GM19372 (cell line): Measurements from ENCODE around the gene BEAN1.

ENCODE experiments used
- ATAC-seq: cut with Tn5 transposase; IDR thresholded peaks from one replicate; pipeline ENCODE4 v1.9.1; 2021; ENCODE audit warnings: mild to moderate bottlenecking, low read depth, moderate library complexity; ENCODE audit not compliant: unreplicated experiment

The BEAN1 gene

GRCh38 chr16:66391726-66392670 lies 35.1 kb upstream of the BEAN1 start:
- no peak for ATAC-seq

- no peak for ATAC-seq
These were observed 31.1 kb upstream of the BEAN1 start for GRCh38 chr16:66395806-66396555.

GRCh38 chr16:66397736-66398433 lies 29.2 kb upstream of the BEAN1 start:
- no peak for ATAC-seq

GRCh38 chr16:66399031-66399430 lies 28.1 kb upstream of the BEAN1 start:
- ATAC-seq: no peak

- ATAC-seq: no peak
These were observed 27.2 kb upstream of the BEAN1 start for GRCh38 chr16:66399930-66400329.

- ATAC-seq: no peak
These were observed 26.4 kb upstream of the BEAN1 start for GRCh38 chr16:66400503-66401380.

- no peak for ATAC-seq
These were observed 25.5 kb upstream of the BEAN1 start for GRCh38 chr16:66401610-66402009.

- ATAC-seq: no peak
These were observed 24.9 kb upstream of the BEAN1 start for GRCh38 chr16:66402166-66402565.

GRCh38 chr16:66402591-66403230 lies 24.4 kb upstream of the BEAN1 start:
- ATAC-seq: no peak

- no peak for ATAC-seq
These were observed 23.5 kb upstream of the BEAN1 start for GRCh38 chr16:66403531-66404145.

- no peak for ATAC-seq
These were observed 21.9 kb upstream of the BEAN1 start for GRCh38 chr16:66405057-66405783.

- no peak for ATAC-seq
These were observed 20.4 kb upstream of the BEAN1 start for GRCh38 chr16:66406534-66407221.

- no peak for ATAC-seq
These were observed 18.7 kb upstream of the BEAN1 start for GRCh38 chr16:66408163-66409048.

GRCh38 chr16:66409156-66409555 lies 17.9 kb upstream of the BEAN1 start:
- ATAC-seq: no peak

GRCh38 chr16:66412182-66412581 lies 14.9 kb upstream of the BEAN1 start:
- ATAC-seq: no peak

- ATAC-seq: no peak
These were observed 12.2 kb upstream of the BEAN1 start for GRCh38 chr16:66414891-66415290.

- ATAC-seq: no peak
These were observed 11.0 kb upstream of the BEAN1 start for GRCh38 chr16:66416136-66416535.
